ENCODE results near the gene SLFN5.

DNA sequence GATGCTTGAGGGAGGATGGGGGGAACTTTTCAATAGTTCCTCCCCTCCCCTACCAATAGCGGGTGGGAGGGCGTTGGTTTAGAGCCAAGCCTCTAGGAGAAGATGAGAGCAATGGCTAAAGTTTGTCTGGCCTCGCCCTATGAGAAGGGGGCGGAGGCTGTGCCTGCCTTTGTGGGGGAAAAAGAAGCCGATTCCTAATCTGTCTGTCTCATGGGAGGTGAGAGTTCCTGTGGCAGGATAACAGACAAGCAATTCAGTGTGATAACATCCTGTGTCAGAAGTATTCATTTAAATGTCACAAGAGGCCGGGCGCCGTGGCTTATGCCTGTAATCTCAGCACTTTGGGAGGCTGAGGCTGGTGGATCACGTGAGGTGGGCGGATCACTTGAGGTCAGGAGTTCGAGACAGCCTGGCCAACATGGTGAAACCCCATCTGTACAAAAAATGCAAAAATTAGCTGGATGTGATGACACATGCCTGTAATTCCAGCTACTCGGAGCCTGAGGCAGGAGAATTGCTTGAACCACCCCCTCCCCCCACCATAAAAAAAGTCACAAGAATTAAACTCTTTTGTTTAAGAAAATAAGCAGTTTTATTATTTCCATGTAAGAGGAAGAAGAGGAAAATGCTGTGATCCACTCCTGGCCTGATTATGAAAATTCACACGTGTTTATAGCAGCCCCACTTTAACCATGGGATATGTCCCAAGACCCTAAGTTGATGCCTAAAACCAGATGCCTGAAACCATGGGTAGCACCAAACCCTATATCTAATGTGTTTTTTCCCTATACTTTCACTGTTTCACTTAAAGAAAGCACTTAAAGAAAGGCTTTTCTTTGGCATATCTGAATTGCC lies 1.7 kb downstream of the SLFN5 start:
- TF ChIP-seq CTCF (conservative IDR thresholded peaks at IDR 0.05; ENCODE audit: low read depth, low read length) = no peak
- peak; percentile 91 for TF ChIP-seq USF2 (IDR thresholded peaks at IDR 0.05; ENCODE audit: low read depth, low read length)
- no peak; the same call in 1 of the 2 replicates for TF ChIP-seq POLR2A (IDR thresholded peaks at IDR 0.05; ENCODE audit: low read depth, low read length)
- TF ChIP-seq RFX5 (IDR thresholded peaks at IDR 0.05; ENCODE audit: low read depth, low read length) = no peak
- TF ChIP-seq MAZ (IDR thresholded peaks at IDR 0.05; ENCODE audit: borderline replicate concordance, low read depth, low read length) = 0 out of 2 replicates have a peak, but pooled peaks have one; percentile 40
- TF ChIP-seq CEBPB (IDR thresholded peaks at IDR 0.05; ENCODE audit: low read depth, low read length) = peak; percentile 42; the same call in 1 of the 2 replicates
- TF ChIP-seq NFE2L2 (IDR thresholded peaks at IDR 0.05; ENCODE audit: low read depth, low read length) = no peak
- TF ChIP-seq, protein P1, sequence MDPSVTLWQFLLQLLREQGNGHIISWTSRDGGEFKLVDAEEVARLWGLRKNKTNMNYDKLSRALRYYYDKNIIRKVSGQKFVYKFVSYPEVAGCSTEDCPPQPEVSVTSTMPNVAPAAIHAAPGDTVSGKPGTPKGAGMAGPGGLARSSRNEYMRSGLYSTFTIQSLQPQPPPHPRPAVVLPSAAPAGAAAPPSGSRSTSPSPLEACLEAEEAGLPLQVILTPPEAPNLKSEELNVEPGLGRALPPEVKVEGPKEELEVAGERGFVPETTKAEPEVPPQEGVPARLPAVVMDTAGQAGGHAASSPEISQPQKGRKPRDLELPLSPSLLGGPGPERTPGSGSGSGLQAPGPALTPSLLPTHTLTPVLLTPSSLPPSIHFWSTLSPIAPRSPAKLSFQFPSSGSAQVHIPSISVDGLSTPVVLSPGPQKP (IDR thresholded peaks at IDR 0.05; ENCODE audit: borderline replicate concordance, low read depth, low read length) = no peak
- TF ChIP-seq MXI1 (IDR thresholded peaks at IDR 0.05; ENCODE audit: borderline replicate concordance, low read depth, low read length) = no peak
- TF ChIP-seq RCOR1 (IDR thresholded peaks at IDR 0.05; ENCODE audit: insufficient replicate concordance, low read length) = no peak
- TF ChIP-seq CHD1 (IDR thresholded peaks at IDR 0.05; ENCODE audit: low read depth, low read length) = 0 out of 2 replicates have a peak, but pooled peaks have one; percentile 46
- TF ChIP-seq MAFK (IDR thresholded peaks at IDR 0.05; ENCODE audit: low read depth, low read length) = no peak
- no peak for TF ChIP-seq SMC3 (IDR thresholded peaks at IDR 0.05; ENCODE audit: low read depth, low read length)
- no peak for TF ChIP-seq RAD21 (IDR thresholded peaks at IDR 0.05; ENCODE audit: low read length)
